Esophagus squamous epithelium (tissue), 4 donors: ENCODE results near the gene THY1.

Source experiments
- CTCF ChIP-seq, 6 experiments: fragments of 450-650 bp in 4 of 6; fragments of 200-600 bp in 2 of 6; sonication (generic) in 2 of 6; IDR thresholded peaks; one replicate each; pipeline ENCODE4 v1.5.1; 2016 to 2019; ENCODE audit warnings: antibody characterized with exemption in 6 of 6, mild to moderate bottlenecking in 4 of 6, moderate library complexity in 4 of 6
- POLR2A ChIP-seq, 4 donors: fragments of 450-650 bp; IDR thresholded peaks; one replicate each; pipeline ENCODE4 v1.6.1; 2017; ENCODE audit warnings: antibody characterized with exemption in 4 of 4, mild to moderate bottlenecking in 4 of 4, moderate library complexity in 3 of 4

GRCh38 chr11:119423509-119424254 is 710 bp upstream of the THY1 start:
- TF ChIP-seq CTCF (IDR thresholded peaks at IDR 0.05), result no peak
- TF ChIP-seq POLR2A (IDR thresholded peaks at IDR 0.05), result no peak
